Loucy (cell line): Measurements from ENCODE around the gene SFTA2.

Experiments used
- H2AFZ ChIP-seq: fragments of 200-600 bp; sonication (generic); 2 replicates; pipeline ENCODE4 v1.6.0; 2016; ENCODE audit warnings: antibody characterized with exemption, mild to moderate bottlenecking, low read length, moderate library complexity
- H3F3A ChIP-seq: fragments of 200-600 bp; 2 replicates; pipeline ENCODE4 v1.6.0; 2016; ENCODE audit warnings: antibody characterized with exemption, low read depth, mild to moderate bottlenecking
- H3K27me3 ChIP-seq: fragments of 200-600 bp; sonication (generic); 2 replicates; pipeline ENCODE4 v1.6.1; 2014; ENCODE audit warnings: low read length, mild to moderate bottlenecking; ENCODE audit not compliant: insufficient read depth, poor library complexity, severe bottlenecking
- H3K36me3 ChIP-seq: fragments of 200-600 bp; sonication (generic); 2 replicates; pipeline ENCODE4 v1.6.1; 2016; ENCODE audit warnings: low read length; ENCODE audit not compliant: insufficient read depth
- H3K4me1 ChIP-seq: fragments of 200-600 bp; sonication (generic); 2 replicates; pipeline ENCODE4 v1.5.1; 2014; ENCODE audit warnings: low read length, mild to moderate bottlenecking; ENCODE audit not compliant: insufficient read depth, poor library complexity, severe bottlenecking
- H3K4me2 ChIP-seq: fragments of 200-600 bp; sonication (generic); 2 replicates; pipeline ENCODE4 v1.6.0; 2014; ENCODE audit warnings: antibody characterized with exemption, low read length, low read depth, mild to moderate bottlenecking; ENCODE audit not compliant: poor library complexity, severe bottlenecking
- H3K4me3 ChIP-seq: fragments of 200-600 bp; sonication (generic); 2 replicates; pipeline ENCODE4 v1.5.1; 2014; ENCODE audit warnings: low read length, mild to moderate bottlenecking, mixed read lengths; ENCODE audit not compliant: poor library complexity, severe bottlenecking
- H3K79me2 ChIP-seq: fragments of 200-600 bp; sonication (generic); 2 replicates; pipeline ENCODE4 v1.6.1; 2014; ENCODE audit warnings: low read length; ENCODE audit not compliant: insufficient read depth
- H3K9ac ChIP-seq: fragments of 200-600 bp; sonication (generic); 2 replicates; pipeline ENCODE4 v1.6.0; 2014; ENCODE audit warnings: mild to moderate bottlenecking, low read depth, low read length, moderate library complexity; ENCODE audit not compliant: poor library complexity, severe bottlenecking
- H3K9me2 ChIP-seq: fragments of 200-600 bp; sonication (generic); replicated peaks from 2 replicates; pipeline ENCODE4 v1.6.1; 2016; ENCODE audit warnings: low read depth, low read length, mixed read lengths
- H3K9me3 ChIP-seq: fragments of 200-600 bp; sonication (generic); 2 replicates; pipeline ENCODE4 v1.6.1; 2014; ENCODE audit warnings: mild to moderate bottlenecking, antibody characterized with exemption, low read length, low read depth; ENCODE audit not compliant: insufficient read depth
- H4K20me1 ChIP-seq: fragments of 200-600 bp; sonication (generic); 2 replicates; pipeline ENCODE4 v1.6.0; 2014; ENCODE audit warnings: antibody characterized with exemption, low read length, mild to moderate bottlenecking; ENCODE audit not compliant: insufficient read depth, poor library complexity, severe bottlenecking
- EZH2phosphoT487 ChIP-seq: fragments of 200-600 bp; IDR thresholded peaks from 2 replicates; pipeline ENCODE4 v1.6.1; 2018; ENCODE audit warnings: antibody characterized with exemption, mild to moderate bottlenecking, moderate library complexity, borderline replicate concordance
- TF ChIP-seq, protein P1 (sequence below): fragments of 200-600 bp; sonication (generic); conservative IDR thresholded peaks from 2 replicates; pipeline ENCODE4 v1.5.1; 2014; ENCODE audit warnings: mild to moderate bottlenecking, antibody characterized with exemption, low read length

Gene SFTA2

DNA sequence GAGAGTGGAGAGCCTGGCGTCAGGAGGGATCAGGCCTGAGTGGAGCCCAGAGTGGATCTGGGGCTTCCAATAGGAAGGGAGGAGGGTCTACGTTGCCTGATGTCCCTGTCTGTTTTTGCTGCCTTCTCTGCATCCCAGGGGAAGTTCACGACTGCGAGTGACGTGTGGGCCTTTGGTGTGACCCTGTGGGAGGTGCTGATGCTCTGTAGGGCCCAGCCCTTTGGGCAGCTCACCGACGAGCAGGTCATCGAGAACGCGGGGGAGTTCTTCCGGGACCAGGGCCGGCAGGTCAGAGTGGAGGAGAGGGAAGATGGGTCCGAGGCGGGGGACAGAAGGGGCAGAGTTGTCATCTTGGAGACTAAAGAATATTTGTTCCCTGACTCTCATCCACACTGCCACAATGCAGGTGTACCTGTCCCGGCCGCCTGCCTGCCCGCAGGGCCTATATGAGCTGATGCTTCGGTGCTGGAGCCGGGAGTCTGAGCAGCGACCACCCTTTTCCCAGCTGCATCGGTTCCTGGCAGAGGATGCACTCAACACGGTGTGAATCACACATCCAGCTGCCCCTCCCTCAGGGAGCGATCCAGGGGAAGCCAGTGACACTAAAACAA is 33.1 kb downstream of the SFTA2 start:
- Histone ChIP-seq H3K36me3 (no peaks in the 10 kb centered on the region), H3K27me3 (no peaks in the 10 kb centered on the region), H3F3A (no peaks in the 10 kb centered on the region), H3K9me3 (no peaks in the 10 kb centered on the region), H3K9ac (no peak overlapping the region), H3K9me2 (no peaks in the 10 kb centered on the region), H3K4me1 (no peaks in the 10 kb centered on the region), H4K20me1 (no peaks in the 10 kb centered on the region), H3K4me3 (no peak overlapping the region), H2AFZ (no peak overlapping the region), H3K4me2 (no peak overlapping the region), H3K79me2 (no peaks in the 10 kb centered on the region)
- TF ChIP-seq, protein P1, sequence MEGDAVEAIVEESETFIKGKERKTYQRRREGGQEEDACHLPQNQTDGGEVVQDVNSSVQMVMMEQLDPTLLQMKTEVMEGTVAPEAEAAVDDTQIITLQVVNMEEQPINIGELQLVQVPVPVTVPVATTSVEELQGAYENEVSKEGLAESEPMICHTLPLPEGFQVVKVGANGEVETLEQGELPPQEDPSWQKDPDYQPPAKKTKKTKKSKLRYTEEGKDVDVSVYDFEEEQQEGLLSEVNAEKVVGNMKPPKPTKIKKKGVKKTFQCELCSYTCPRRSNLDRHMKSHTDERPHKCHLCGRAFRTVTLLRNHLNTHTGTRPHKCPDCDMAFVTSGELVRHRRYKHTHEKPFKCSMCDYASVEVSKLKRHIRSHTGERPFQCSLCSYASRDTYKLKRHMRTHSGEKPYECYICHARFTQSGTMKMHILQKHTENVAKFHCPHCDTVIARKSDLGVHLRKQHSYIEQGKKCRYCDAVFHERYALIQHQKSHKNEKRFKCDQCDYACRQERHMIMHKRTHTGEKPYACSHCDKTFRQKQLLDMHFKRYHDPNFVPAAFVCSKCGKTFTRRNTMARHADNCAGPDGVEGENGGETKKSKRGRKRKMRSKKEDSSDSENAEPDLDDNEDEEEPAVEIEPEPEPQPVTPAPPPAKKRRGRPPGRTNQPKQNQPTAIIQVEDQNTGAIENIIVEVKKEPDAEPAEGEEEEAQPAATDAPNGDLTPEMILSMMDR, result no peak
- TF ChIP-seq EZH2phosphoT487, result no peak

GRCh38 chr6:30897882-30898281 is 34.1 kb downstream of the SFTA2 start:
- no peak for TF ChIP-seq EZH2phosphoT487
- TF ChIP-seq, protein P1, result no peak
- H3K4me2 ChIP-seq, result no peak overlapping the region
- H3K9ac ChIP-seq, result no peak overlapping the region
- no peaks in the 10 kb centered on the region for H3K36me3 ChIP-seq
- H3K4me3 ChIP-seq, result no peak overlapping the region
- H3K9me3 ChIP-seq, result no peaks in the 10 kb centered on the region
- H3K27me3 ChIP-seq, result no peaks in the 10 kb centered on the region
- H4K20me1 ChIP-seq, result no peaks in the 10 kb centered on the region
- no peaks in the 10 kb centered on the region for H3K4me1 ChIP-seq
- no peaks in the 10 kb centered on the region for H3K9me2 ChIP-seq
- H3F3A ChIP-seq, result no peaks in the 10 kb centered on the region
- no peak overlapping the region for H2AFZ ChIP-seq
- H3K79me2 ChIP-seq, result no peaks in the 10 kb centered on the region

DNA sequence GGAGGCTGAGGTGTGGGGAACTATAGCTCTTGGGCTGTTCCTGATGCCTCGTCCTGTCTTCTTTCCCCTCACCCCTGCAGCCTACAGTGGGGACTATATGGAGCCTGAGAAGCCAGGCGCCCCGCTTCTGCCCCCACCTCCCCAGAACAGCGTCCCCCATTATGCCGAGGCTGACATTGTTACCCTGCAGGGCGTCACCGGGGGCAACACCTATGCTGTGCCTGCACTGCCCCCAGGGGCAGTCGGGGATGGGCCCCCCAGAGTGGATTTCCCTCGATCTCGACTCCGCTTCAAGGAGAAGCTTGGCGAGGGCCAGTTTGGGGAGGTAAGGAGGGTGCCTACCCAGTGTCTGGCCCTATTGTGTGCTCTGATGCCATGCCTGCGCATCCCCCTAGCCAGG is 35.4 kb downstream of the SFTA2 start:
- Histone ChIP-seq H2AFZ (no peak overlapping the region), H3K27me3 (no peaks in the 10 kb centered on the region), H3K9me3 (no peaks in the 10 kb centered on the region), H3F3A (no peaks in the 10 kb centered on the region), H3K4me3 (no peak overlapping the region), H3K4me2 (no peak overlapping the region), H4K20me1 (no peaks in the 10 kb centered on the region), H3K9ac (no peak overlapping the region), H3K9me2 (no peaks in the 10 kb centered on the region), H3K4me1 (no peaks in the 10 kb centered on the region), H3K36me3 (no peaks in the 10 kb centered on the region), H3K79me2 (no peaks in the 10 kb centered on the region)
- TF ChIP-seq, protein P1, result no peak
- TF ChIP-seq EZH2phosphoT487, result no peak
